Keratinocyte (primary cell): Measurements from ENCODE around the gene TSPOAP1. TPM values are rescaled to one million over a fixed set of nuclear protein-coding genes. Genes with fewer than 3 reads are reported as not detected.

Source experiments
- DNase-seq: peaks from one replicate; pipeline ENCODE4 v3.0.0-alpha.2; 2011; ENCODE audit warnings: low read depth, missing footprints, low spot score
- FAIRE-seq: peaks from 2 replicates; lab custom pipeline; 2011; peaks lifted over from hg19 to GRCh38; lab: Jason Lieb, UNC
- H2AFZ ChIP-seq: 2 replicates; pipeline ENCODE4 v1.6.0; 2012; ENCODE audit warnings: low read length, control low read depth, inconsistent platforms; ENCODE audit not compliant: control insufficient read depth
- H3K27ac ChIP-seq: 2 replicates; pipeline ENCODE4 v1.5.1; 2011; ENCODE audit warnings: low read length; ENCODE audit not compliant: control insufficient read depth, insufficient read depth
- H3K27me3 ChIP-seq: 3 replicates; pipeline ENCODE4 v1.6.0; 2011; ENCODE audit warnings: low read length; ENCODE audit not compliant: control insufficient read depth, insufficient read depth; ENCODE audit errors: extremely low read depth
- H3K36me3 ChIP-seq, 2 experiments: 2 replicates in 1 of 2; 3 replicates in 1 of 2; pipeline ENCODE4 v1.5.1; 2011; ENCODE audit warnings: low read length in 2 of 2, mild to moderate bottlenecking in 1 of 2; ENCODE audit not compliant: control insufficient read depth in 2 of 2, insufficient read depth in 2 of 2; ENCODE audit errors: extremely low read depth in 1 of 2
- H3K4me1 ChIP-seq: 3 replicates; pipeline ENCODE4 v1.5.1; 2011; ENCODE audit warnings: low read length; ENCODE audit not compliant: control insufficient read depth, insufficient read depth; ENCODE audit errors: extremely low read depth
- H3K4me2 ChIP-seq: 3 replicates; pipeline ENCODE4 v1.6.0; 2011; ENCODE audit warnings: low read depth, low read length; ENCODE audit not compliant: control insufficient read depth, insufficient read depth; ENCODE audit errors: extremely low read depth
- H3K4me3 ChIP-seq, 3 experiments: fragments of 200-600 bp in 1 of 3; sonication (generic) in 1 of 3; 2 replicates in 2 of 3; 3 replicates in 1 of 3; pipeline ENCODE4 v1.5.1; 2011 to 2016; ENCODE audit warnings: low read length in 3 of 3, mild to moderate bottlenecking in 3 of 3, control low read depth in 2 of 3, inconsistent platforms in 1 of 3, low read depth in 1 of 3, mixed read lengths in 1 of 3, mixed run types in 1 of 3, moderate library complexity in 1 of 3; ENCODE audit not compliant: control insufficient read depth in 2 of 3, insufficient read depth in 2 of 3; ENCODE audit errors: extremely low read depth in 1 of 3
- H3K79me2 ChIP-seq: 2 replicates; pipeline ENCODE4 v1.6.0; 2012; ENCODE audit warnings: low read length; ENCODE audit not compliant: control insufficient read depth, insufficient read depth
- H3K9ac ChIP-seq: 3 replicates; pipeline ENCODE4 v1.6.0; 2011; ENCODE audit warnings: low read length; ENCODE audit not compliant: control insufficient read depth, insufficient read depth; ENCODE audit errors: extremely low read depth
- H3K9me1 ChIP-seq: 3 replicates; pipeline ENCODE4 v1.6.0; 2011; ENCODE audit warnings: low read length; ENCODE audit not compliant: control insufficient read depth, insufficient read depth; ENCODE audit errors: extremely low read depth
- H3K9me3 ChIP-seq: 2 replicates; pipeline ENCODE4 v1.5.1; 2012; ENCODE audit warnings: low read depth, low read length; ENCODE audit not compliant: control insufficient read depth
- H4K20me1 ChIP-seq: 3 replicates; pipeline ENCODE4 v1.6.0; 2011; ENCODE audit warnings: low read length; ENCODE audit not compliant: control insufficient read depth, insufficient read depth; ENCODE audit errors: extremely low read depth
- CTCF ChIP-seq, 3 experiments: IDR thresholded peaks in 1 of 3; conservative IDR thresholded peaks in 1 of 3; optimal IDR thresholded peaks in 1 of 3; 2 replicates in 2 of 3; 3 replicates in 1 of 3; pipeline versions ENCODE3 to v1.5.1; 2011; ENCODE audit warnings: low read length in 3 of 3, mild to moderate bottlenecking in 3 of 3, moderate library complexity in 2 of 3, control low read depth in 1 of 3, inconsistent platforms in 1 of 3; ENCODE audit not compliant: insufficient read depth in 2 of 3; ENCODE audit errors: extremely low read depth in 1 of 3
- EZH2 ChIP-seq: IDR thresholded peaks from one replicate; pipeline ENCODE4 v1.6.1; 2012; ENCODE audit warnings: inconsistent platforms, mild to moderate bottlenecking, low read length, moderate library complexity
- dilution Hi-C: fragments of 300-500 bp; cut with MboI; formaldehyde crosslinking; loops from one replicate; pipeline ENCODE4 v1.7.0; 2020; ENCODE audit warnings: low sequenced_read_pairs; ENCODE audit not compliant: extremely low pct_ligation_motif_present
- polyA plus RNA-seq, 5 experiments: library from polyadenylated mRNA; depleted of rRNA in 3 of 5; stranded (reverse) in 3 of 5; stranded (forward) in 1 of 5; unstranded in 1 of 5; fragments of >200 nt; gene quantifications; 1 replicate in 1 of 5; 2 replicates in 3 of 5; 3 replicates in 1 of 5; pipeline versions ENCODE4 v1.2.1 to v1.2.3, GENCODE V29; 2011 to 2012; ENCODE audit warnings: missing spikeins in 2 of 5, low read depth in 1 of 5, low replicate concordance in 1 of 5
- small RNA-seq, 3 experiments: library from RNA; depleted of rRNA; stranded (forward); fragments of <200 nt; gene quantifications; one replicate each; pipeline ENCODE3, GENCODE V24; 2012; ENCODE audit warnings: low read depth in 3 of 3, low replicate concordance in 1 of 3; ENCODE audit not compliant: insufficient read length in 3 of 3

TSPOAP1 gene
- polyA plus RNA-seq, 1 donor (not counting 4 experiments of a cell fraction or from before 2014, with no cell fraction given) = 0.04 TPM

DNA sequence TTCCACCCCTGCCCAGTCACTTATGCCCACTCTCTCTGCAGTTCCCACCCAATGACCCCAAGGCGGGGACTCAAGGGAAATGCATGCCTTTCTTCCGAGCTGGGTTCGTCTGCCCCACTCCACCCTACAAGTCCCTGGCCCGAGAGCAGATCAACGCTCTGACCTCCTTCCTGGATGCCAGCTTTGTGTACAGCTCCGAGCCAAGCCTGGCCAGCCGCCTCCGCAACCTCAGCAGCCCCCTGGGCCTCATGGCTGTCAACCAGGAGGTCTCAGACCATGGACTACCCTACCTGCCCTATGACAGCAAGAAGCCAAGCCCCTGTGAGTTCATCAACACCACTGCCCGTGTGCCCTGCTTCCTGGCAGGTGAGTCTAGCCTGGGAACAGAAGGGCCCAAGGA is 76.5 kb downstream of the TSPOAP1 start:
- no peaks in the 10 kb centered on the region for H3K9me3 ChIP-seq
- H3K27me3 ChIP-seq = peaks cover 37% of the 10 kb centered on the region
- no peaks in the 10 kb centered on the region for H3K9me1 ChIP-seq
- no peak for FAIRE-seq
- H2AFZ ChIP-seq = no peak overlapping the region
- H4K20me1 ChIP-seq = no peaks in the 10 kb centered on the region
- H3K4me3 ChIP-seq = no peak overlapping the region
- no peak for DNase-seq
- H3K27ac ChIP-seq = no peak overlapping the region
- H3K79me2 ChIP-seq = no peaks in the 10 kb centered on the region
- no peaks in the 10 kb centered on the region for H3K36me3 ChIP-seq
- H3K4me2 ChIP-seq = no peak overlapping the region
- H3K4me1 ChIP-seq = peaks cover 5% of the 10 kb centered on the region
- H3K9ac ChIP-seq = no peak overlapping the region
- dilution Hi-C loops = no loop called here
- TF ChIP-seq CTCF (optimal IDR thresholded peaks at IDR 0.05 in 1 of 3, IDR thresholded peaks at IDR 0.05 in 1 of 3, conservative IDR thresholded peaks at IDR 0.05 in 1 of 3; ENCODE audit: extremely low read depth in 1 of 3, insufficient read depth in 2 of 3, low read length in 3 of 3) = no peak
- no peak for TF ChIP-seq EZH2

Small RNA genes within 50 kb of the gene (small RNA-seq; reads per million reads assigned to genes)
- 0 reads per million in 3 experiments for gene MIR4736

Other genes starting within 250 kb of the TSPOAP1 start
- gene DYNLL2, start 245.4 kb downstream of the TSPOAP1 start, polyA plus RNA-seq = 12.8 to 21.5 TPM (median 18.0 TPM) in 3 replicates
- not detected in 3 replicates for gene OR4D1, start 180.4 kb downstream of the TSPOAP1 start, polyA plus RNA-seq
- gene OR4D2, start 161.8 kb downstream of the TSPOAP1 start, polyA plus RNA-seq = not detected in 3 replicates
- gene EPX, start 136.1 kb downstream of the TSPOAP1 start, polyA plus RNA-seq = not detected in 3 replicates
- 11.2 to 12.2 TPM (median 12.0 TPM) in 3 replicates for gene MKS1, start 109.5 kb downstream of the TSPOAP1 start, polyA plus RNA-seq
- not detected in 3 replicates for gene LPO, start 90.2 kb downstream of the TSPOAP1 start, polyA plus RNA-seq
- gene MPO, start 47.9 kb downstream of the TSPOAP1 start, polyA plus RNA-seq = not detected in 3 replicates
- 107 to 206 TPM (median 161 TPM) in 3 replicates for gene SUPT4H1, start 23.4 kb upstream of the TSPOAP1 start, polyA plus RNA-seq
- gene RNF43, start 88.7 kb upstream of the TSPOAP1 start, polyA plus RNA-seq = 5.3 to 16.4 TPM (median 15.0 TPM) in 3 replicates
- gene HSF5, start 159.6 kb upstream of the TSPOAP1 start, polyA plus RNA-seq = 0.01 TPM in 1 of 3 replicates, not detected in the others
- gene MTMR4, start 185.8 kb upstream of the TSPOAP1 start, polyA plus RNA-seq = 16.9 to 20.8 TPM (median 18.9 TPM) in 3 replicates